ENCODE results near the gene SERPINB2.
"Not testable (repeated sequence)": the region's sequence is repeated elsewhere in the genome, so short reads cannot be mapped to it uniquely, and the experiment has no call there.

SERPINB2 gene

GRCh38 chr18:63897072-63897471 is 9.6 kb downstream of the SERPINB2 start:
- no peak for DNase-seq (ENCODE audit: insufficient read length, low spot score)
- TF ChIP-seq POLR2A (IDR thresholded peaks at IDR 0.05; ENCODE audit: low read depth, low read length) = no peak
- no peak for FAIRE-seq

GRCh38 chr18:63899206-63899605 is 11.7 kb downstream of the SERPINB2 start:
- no peak for TF ChIP-seq POLR2A (IDR thresholded peaks at IDR 0.05; ENCODE audit: low read depth, low read length)
- no peak for DNase-seq (ENCODE audit: insufficient read length, low spot score)
- no peak for FAIRE-seq

GRCh38 chr18:63903851-63904570 is 16.5 kb downstream of the SERPINB2 start:
- TF ChIP-seq POLR2A (IDR thresholded peaks at IDR 0.05; ENCODE audit: low read depth, low read length) = no peak
- DNase-seq (ENCODE audit: insufficient read length, low spot score) = no peak
- FAIRE-seq = no peak

- no peak for TF ChIP-seq POLR2A (IDR thresholded peaks at IDR 0.05; ENCODE audit: low read depth, low read length)
- FAIRE-seq (no peak), DNase-seq (ENCODE audit: insufficient read length, low spot score) (no peak)
Measured at GRCh38 chr18:63904694-63905093, 17.2 kb downstream of the SERPINB2 start.

DNA sequence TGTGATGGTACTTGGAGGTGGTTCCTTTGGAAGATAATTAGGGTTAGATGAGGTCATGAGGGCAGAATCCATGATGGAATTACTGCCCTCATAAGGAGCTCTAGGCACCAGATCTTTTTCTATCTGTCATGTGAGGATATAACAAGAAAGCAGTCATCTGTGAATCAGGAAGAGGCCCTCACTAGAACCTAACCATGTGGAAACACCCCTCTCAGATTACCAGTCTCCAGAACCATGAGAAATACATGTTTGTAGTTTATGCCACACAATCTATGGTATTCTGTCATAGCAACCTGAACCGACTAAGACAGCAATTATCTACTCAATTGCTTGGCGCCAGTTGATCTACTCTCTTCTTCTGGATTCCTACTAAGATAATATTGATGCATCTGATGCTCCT is 17.9 kb downstream of the SERPINB2 start:
- FAIRE-seq = no peak
- no peak for DNase-seq (ENCODE audit: insufficient read length, low spot score)
- no peak for TF ChIP-seq POLR2A (IDR thresholded peaks at IDR 0.05; ENCODE audit: low read depth, low read length)

GRCh38 chr18:63906056-63906455 is 18.6 kb downstream of the SERPINB2 start:
- no peak for DNase-seq (ENCODE audit: insufficient read length, low spot score)
- no peak for TF ChIP-seq POLR2A (IDR thresholded peaks at IDR 0.05; ENCODE audit: low read depth, low read length)
- FAIRE-seq = no peak

DNA sequence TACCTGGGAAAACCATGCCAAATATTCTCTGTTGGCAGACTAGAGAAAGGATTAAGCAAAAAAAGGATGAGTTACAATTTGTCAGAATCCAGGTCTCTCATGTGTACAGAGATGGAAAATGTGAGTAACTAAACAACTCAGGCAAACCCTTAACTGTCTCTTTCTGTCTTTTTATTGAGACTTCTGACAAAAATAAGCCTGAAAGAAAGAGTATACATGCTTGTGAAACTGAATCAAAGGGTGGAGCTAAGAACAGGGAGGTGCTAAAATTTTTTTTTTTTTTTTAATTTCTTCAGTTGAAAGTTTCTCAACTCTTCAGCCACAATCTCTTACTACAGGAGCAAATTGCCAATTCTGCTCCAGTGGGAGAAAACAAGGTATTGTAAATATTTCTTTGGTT is 20.2 kb downstream of the SERPINB2 start, which contains the start of gene SERPINB10:
SERPINB10 (plus strand) TSS at position 295 of the 400 bp plus-strand sequence. CDS start 7,553 bp downstream, outside the sequence.
- DNase-seq (ENCODE audit: insufficient read length, low spot score) = no peak
- no peak for FAIRE-seq
- TF ChIP-seq POLR2A (IDR thresholded peaks at IDR 0.05; ENCODE audit: low read depth, low read length) = no peak

DNA sequence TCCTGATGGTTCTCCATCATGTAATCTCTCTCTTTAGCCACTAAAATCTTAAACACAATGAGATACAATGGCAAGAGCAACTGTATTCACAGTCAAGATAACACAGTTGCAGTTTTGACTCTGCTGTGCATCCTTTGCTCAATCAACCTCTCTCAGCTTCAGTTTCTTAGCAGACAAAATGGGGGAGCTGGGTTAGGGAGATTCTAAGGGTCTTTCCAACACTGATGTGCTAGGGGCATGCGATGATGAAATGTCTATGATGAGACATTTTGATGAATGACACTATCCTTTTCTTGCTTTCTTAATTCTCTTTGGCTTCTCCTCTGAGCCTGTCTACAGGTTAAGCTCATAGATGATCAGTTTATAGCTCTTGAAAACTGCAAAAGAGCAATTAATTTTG is 21.4 kb downstream of the SERPINB2 start:
- FAIRE-seq (no peak), DNase-seq (ENCODE audit: insufficient read length, low spot score) (no peak)

DNA sequence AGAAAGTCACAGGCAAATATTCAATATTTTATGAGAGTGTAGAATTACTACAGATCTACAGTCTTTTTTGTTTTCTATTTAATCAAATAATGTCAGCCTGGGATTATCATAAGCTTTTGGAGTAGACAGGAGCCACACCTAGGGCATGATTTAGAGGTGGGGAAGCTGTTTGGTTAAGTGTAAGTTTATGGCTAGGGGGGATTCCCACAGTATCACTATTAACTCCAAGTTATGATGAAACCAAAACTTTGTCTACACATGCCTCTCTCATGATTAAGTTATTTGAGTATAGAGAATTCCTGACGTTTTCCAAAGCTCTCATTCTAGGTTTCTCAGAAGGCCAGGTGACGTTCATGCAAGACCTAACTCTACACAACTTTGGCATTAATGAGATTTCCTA is 22.4 kb downstream of the SERPINB2 start:
- FAIRE-seq = no peak
- no peak for TF ChIP-seq POLR2A (IDR thresholded peaks at IDR 0.05; ENCODE audit: low read depth, low read length)
- no peak for DNase-seq (ENCODE audit: insufficient read length, low spot score)

More for the DNA sequence above, 21.4 kb downstream of the SERPINB2 start:
- no peak for TF ChIP-seq POLR2A (IDR thresholded peaks at IDR 0.05; ENCODE audit: low read depth, low read length)

GRCh38 chr18:63917817-63918216 is 30.3 kb downstream of the SERPINB2 start:
- no peak for TF ChIP-seq POLR2A (IDR thresholded peaks at IDR 0.05; ENCODE audit: low read depth, low read length)
- no peak for DNase-seq (ENCODE audit: insufficient read length, low spot score)
- no peak for FAIRE-seq

- DNase-seq (ENCODE audit: insufficient read length, low spot score) (no peak), FAIRE-seq (no peak)
- TF ChIP-seq POLR2A (IDR thresholded peaks at IDR 0.05; ENCODE audit: low read depth, low read length) = no peak
Measured at GRCh38 chr18:63922049-63922448, 34.5 kb downstream of the SERPINB2 start.

DNA sequence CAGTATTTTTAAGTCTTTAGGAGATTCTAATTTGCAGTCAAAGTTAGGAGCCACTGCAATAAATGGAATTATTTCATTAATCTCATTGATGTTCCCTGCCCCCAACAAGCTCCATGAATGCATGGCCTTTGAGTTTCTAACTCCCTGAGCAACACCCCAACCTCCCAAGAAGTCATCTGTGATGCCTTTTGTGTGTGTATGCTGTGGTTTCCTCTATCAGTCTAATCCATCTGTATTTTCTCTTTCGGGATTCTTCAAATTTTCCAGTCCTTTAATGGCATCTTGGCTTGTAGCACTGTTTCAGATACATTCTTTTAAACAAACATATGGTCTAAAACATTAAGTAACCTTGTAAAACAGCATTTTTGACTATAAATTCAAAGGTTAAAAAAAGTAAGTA is 37.0 kb downstream of the SERPINB2 start:
- no peak for TF ChIP-seq POLR2A (IDR thresholded peaks at IDR 0.05; ENCODE audit: low read depth, low read length)
- no peak for DNase-seq (ENCODE audit: insufficient read length, low spot score)
- no peak for FAIRE-seq

GRCh38 chr18:63928331-63928730 is 40.8 kb downstream of the SERPINB2 start:
- DNase-seq (ENCODE audit: insufficient read length, low spot score) (no peak), FAIRE-seq (no peak)
- TF ChIP-seq POLR2A (IDR thresholded peaks at IDR 0.05; ENCODE audit: low read depth, low read length) = no peak

DNA sequence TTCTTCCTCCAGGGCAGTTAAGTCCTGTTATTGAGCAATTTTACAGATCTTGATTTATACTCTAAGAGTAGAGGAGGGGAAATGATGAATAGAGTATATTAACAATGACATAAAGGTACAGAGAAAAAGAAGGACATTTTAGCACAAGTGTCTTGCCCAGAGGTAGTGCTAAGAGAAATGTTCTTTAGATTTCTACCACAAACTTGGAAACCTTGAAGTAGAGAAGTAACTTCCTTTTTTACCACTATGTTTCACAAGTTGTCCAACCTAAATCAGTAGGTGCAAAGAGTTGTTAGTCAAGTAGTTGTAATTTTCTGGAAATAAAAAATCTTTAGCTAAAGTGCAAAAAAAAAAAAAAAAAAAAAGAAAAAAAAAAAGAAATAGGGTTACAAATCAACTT is 41.9 kb downstream of the SERPINB2 start:
- DNase-seq (ENCODE audit: insufficient read length, low spot score); FAIRE-seq: not testable (repeated sequence)

- no peak for FAIRE-seq
Measured at GRCh38 chr18:63930773-63931354, 43.4 kb downstream of the SERPINB2 start.

More at GRCh38 chr18:63930773-63931354, 43.4 kb downstream of the SERPINB2 start:
- no peak for TF ChIP-seq POLR2A (IDR thresholded peaks at IDR 0.05; ENCODE audit: low read depth, low read length)
- no peak for DNase-seq (ENCODE audit: insufficient read length, low spot score)

All from H54 (cell line).